IMR-90 (cell line): ENCODE data around the gene IL18BP. TPM values are rescaled to one million over a fixed set of nuclear protein-coding genes. Genes with fewer than 3 reads are reported as not detected.
A peak's percentile ranks its signal among the peaks of the same experiment; 100 is the strongest.

Experiments used
- ELK1 ChIP-seq: fragments of 150-350 bp; IDR thresholded peaks from 2 replicates; pipeline ENCODE4 v1.6.1; 2016; ENCODE audit warnings: low read depth, mild to moderate bottlenecking, low read length, moderate library complexity, borderline replicate concordance
- MAFK ChIP-seq: IDR thresholded peaks from 2 replicates; pipeline ENCODE4 v1.6.1; 2012; ENCODE audit warnings: low read depth, low read length, improper control_type of control experiment
- NFE2L2 ChIP-seq: fragments of 150-350 bp; IDR thresholded peaks from 2 replicates; pipeline ENCODE4 v1.6.1; 2016; ENCODE audit warnings: low read depth, mild to moderate bottlenecking, low read length
- polyA plus RNA-seq, 3 experiments: library from polyadenylated mRNA; depleted of rRNA; stranded (reverse); fragments of >200 nt; gene quantifications; 2 replicates each; pipeline ENCODE4 v1.2.3, GENCODE V29; 2012; ENCODE audit warnings: low replicate concordance in 1 of 3
- total RNA-seq: library from RNA; depleted of rRNA; stranded (reverse); fragments of >200 nt; gene quantifications from 2 replicates; pipeline ENCODE4 v1.2.3, GENCODE V29; 2012

Gene IL18BP
- total and polyA plus RNA-seq, 2 of the 4 experiments (the other 2 are of a cell fraction): 0.90 to 3.2 TPM

- TF ChIP-seq ELK1: no peak
- peak; percentile 41; the same call in 1 of the 2 replicates for TF ChIP-seq MAFK
- no peak for TF ChIP-seq NFE2L2
Measured at GRCh38 chr11:72040491-72041363, 42.0 kb downstream of the IL18BP start (continued).
